Measurements from ENCODE around the gene OR4L1.
"Not testable (repeated sequence)": the region's sequence is repeated elsewhere in the genome, so short reads cannot be mapped to it uniquely, and the experiment has no call there.

OR4L1 gene

DNA sequence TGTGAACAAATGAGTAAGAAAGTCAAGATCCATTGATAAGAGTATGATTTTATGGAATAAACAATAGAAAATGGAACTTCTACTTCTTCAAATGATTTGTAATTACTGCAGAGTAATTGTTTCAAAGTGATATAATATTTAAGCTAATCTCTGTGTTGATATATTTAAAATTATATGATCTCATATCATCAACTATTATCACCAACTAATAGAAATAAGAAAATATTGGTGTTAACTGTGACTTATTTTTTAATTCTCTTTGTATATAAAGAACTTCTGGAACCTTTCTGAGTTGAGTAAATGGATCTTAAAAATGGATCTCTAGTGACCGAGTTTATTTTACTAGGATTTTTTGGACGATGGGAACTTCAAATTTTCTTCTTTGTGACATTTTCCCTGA lies at the start of gene OR4L1:
Gene OR4L1, plus strand, starts transcription at position 301 of the 400 bp plus-strand sequence. Its CDS starts 0 bp downstream, at position 301.
- Histone ChIP-seq H3K27me3 (ENCODE audit: control insufficient read depth, insufficient read depth, low read length) (no peaks in the 10 kb centered on the region; the same call in 1 of the 2 replicates), H3K4me1 (ENCODE audit: control insufficient read depth, insufficient read depth, low read length) (no peaks in the 10 kb centered on the region)

GRCh38 chr14:20019257-20019865 lies 40.5 kb upstream of the OR4L1 start, which contains the start of gene OR4K14:
OR4K14 (minus strand) TSS chr14:20019307; CDS start chr14:20015193, 4,114 bp downstream.
- Histone ChIP-seq H3K36me3 (ENCODE audit: control insufficient read depth, insufficient read depth, low read length) (no peaks in the 10 kb centered on the region), H3K4me3 (ENCODE audit: low read depth, low read length) (no peak within 1 kb of the TSS), H3K4me1 (ENCODE audit: control insufficient read depth, insufficient read depth, low read length) (no peaks in the 10 kb centered on the region), H3K9me3 (ENCODE audit: control insufficient read depth, insufficient read depth, low read depth, low read length) (peaks cover 17% of the 10 kb centered on the region; the same call in 1 of the 2 replicates), H3K9ac (ENCODE audit: low read length) (no peak within 1 kb of the TSS), H3K27me3 (ENCODE audit: control insufficient read depth, insufficient read depth, low read length) (no peaks in the 10 kb centered on the region), H3K27ac (ENCODE audit: low read depth, low read length) (no peak within 1 kb of the TSS)

More for the DNA sequence above, at the start of gene OR4L1:
- Histone ChIP-seq H3K4me3 (ENCODE audit: low read depth, low read length) (no peak within 1 kb of the TSS), H3K36me3 (ENCODE audit: control insufficient read depth, insufficient read depth, low read length) (no peaks in the 10 kb centered on the region), H3K9ac (ENCODE audit: low read length) (no peak within 1 kb of the TSS), H3K9me3 (ENCODE audit: control insufficient read depth, insufficient read depth, low read depth, low read length) (peaks cover 44% of the 10 kb centered on the region; the same call in 1 of the 2 replicates), H3K27ac (ENCODE audit: low read depth, low read length) (no peak within 1 kb of the TSS)

DNA sequence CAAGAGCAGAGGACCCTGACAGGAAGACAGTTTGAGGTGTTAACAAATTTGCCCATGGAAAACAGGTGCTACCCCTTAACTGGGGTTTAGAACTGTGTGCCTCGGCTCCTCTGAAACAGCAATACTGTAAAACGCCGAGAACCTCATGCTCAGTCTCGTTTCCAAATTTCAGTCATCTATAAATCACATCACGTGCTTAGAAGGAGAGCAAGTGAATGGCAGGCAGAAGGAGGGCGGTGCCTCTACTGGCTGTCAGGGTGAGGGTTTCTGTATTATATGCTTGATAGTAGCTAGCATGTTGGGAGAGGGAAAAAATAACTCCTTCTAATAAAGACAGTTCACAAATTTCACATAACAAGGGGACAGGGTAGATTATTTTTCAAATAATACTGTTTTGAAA lies 28.8 kb upstream of the OR4L1 start:
- no peak overlapping the region for H3K27ac ChIP-seq (ENCODE audit: low read depth, low read length)

GRCh38 chr14:20035449-20035848 lies 24.4 kb upstream of the OR4L1 start:
- Histone ChIP-seq H3K36me3 (ENCODE audit: control insufficient read depth, insufficient read depth, low read length) (no peaks in the 10 kb centered on the region), H3K27ac (ENCODE audit: low read depth, low read length) (no peak overlapping the region), H3K4me3 (ENCODE audit: low read depth, low read length) (no peak overlapping the region), H3K27me3 (ENCODE audit: control insufficient read depth, insufficient read depth, low read length) (no peaks in the 10 kb centered on the region), H3K9me3 (ENCODE audit: control insufficient read depth, insufficient read depth, low read depth, low read length) (peaks cover 26% of the 10 kb centered on the region; the same call in 1 of the 2 replicates), H3K9ac (ENCODE audit: low read length) (no peak overlapping the region), H3K4me1 (ENCODE audit: control insufficient read depth, insufficient read depth, low read length) (no peaks in the 10 kb centered on the region)

More for the DNA sequence above, 28.8 kb upstream of the OR4L1 start:
- H3K36me3 ChIP-seq (ENCODE audit: control insufficient read depth, insufficient read depth, low read length) = no peaks in the 10 kb centered on the region
- H3K4me3 ChIP-seq (ENCODE audit: low read depth, low read length) = no peak overlapping the region
- no peak overlapping the region for H3K9ac ChIP-seq (ENCODE audit: low read length)
- no peaks in the 10 kb centered on the region for H3K27me3 ChIP-seq (ENCODE audit: control insufficient read depth, insufficient read depth, low read length)
- peaks cover 43% of the 10 kb centered on the region; the same call in 1 of the 2 replicates for H3K9me3 ChIP-seq (ENCODE audit: control insufficient read depth, insufficient read depth, low read depth, low read length)
- no peaks in the 10 kb centered on the region for H3K4me1 ChIP-seq (ENCODE audit: control insufficient read depth, insufficient read depth, low read length)

DNA sequence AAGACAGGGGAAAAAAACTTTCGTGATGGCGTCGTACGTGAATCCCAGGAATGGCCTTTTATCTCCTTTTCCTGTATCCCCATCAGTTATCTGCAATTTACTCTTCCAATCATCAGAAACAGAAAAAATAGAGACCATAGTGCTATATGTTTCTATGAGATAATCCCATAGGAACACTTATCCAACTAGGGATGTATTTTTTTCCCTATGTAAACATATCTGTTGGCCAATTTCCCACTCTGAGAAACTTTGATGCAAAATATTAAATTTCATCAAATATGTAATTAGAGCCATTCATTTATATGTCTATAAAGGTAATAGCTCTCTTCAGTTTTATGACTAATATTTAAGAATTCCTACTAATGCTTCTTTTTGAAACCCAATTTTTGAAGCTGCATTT lies 23.9 kb upstream of the OR4L1 start, which contains the start of gene OR4K13:
Gene OR4K13, minus strand, starts transcription at position 101 of the 400 bp plus-strand sequence. CDS start 1,280 bp downstream, outside the sequence.
- Histone ChIP-seq H3K36me3 (ENCODE audit: control insufficient read depth, insufficient read depth, low read length) (no peaks in the 10 kb centered on the region), H3K27me3 (ENCODE audit: control insufficient read depth, insufficient read depth, low read length) (no peaks in the 10 kb centered on the region), H3K9ac (ENCODE audit: low read length) (no peak within 1 kb of the TSS), H3K4me1 (ENCODE audit: control insufficient read depth, insufficient read depth, low read length) (no peaks in the 10 kb centered on the region), H3K9me3 (ENCODE audit: control insufficient read depth, insufficient read depth, low read depth, low read length) (peaks cover 23% of the 10 kb centered on the region; the same call in 1 of the 2 replicates), H3K4me3 (ENCODE audit: low read depth, low read length) (no peak within 1 kb of the TSS), H3K27ac (ENCODE audit: low read depth, low read length) (no peak within 1 kb of the TSS)

DNA sequence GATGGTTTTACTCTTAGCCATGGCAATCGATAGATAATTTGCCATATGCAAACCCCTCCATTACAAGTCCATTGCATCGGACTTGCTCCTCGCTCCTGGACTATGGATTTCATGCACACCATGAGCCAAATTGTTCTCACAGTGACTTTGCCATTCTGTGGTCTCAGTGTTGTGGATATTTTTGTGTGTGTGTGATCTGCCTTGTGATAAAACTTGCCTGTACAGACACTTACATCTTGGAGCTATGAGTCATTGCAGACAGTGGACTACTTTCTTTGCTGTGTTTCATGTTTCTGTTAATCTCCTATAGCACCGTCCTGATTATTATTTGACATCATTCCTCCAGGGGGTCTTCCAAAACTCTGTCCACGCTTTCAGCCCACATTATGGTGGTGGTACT lies 15.6 kb upstream of the OR4L1 start:
- Histone ChIP-seq H3K27ac (ENCODE audit: low read depth, low read length) (no peak overlapping the region), H3K36me3 (ENCODE audit: control insufficient read depth, insufficient read depth, low read length) (no peaks in the 10 kb centered on the region), H3K4me3 (ENCODE audit: low read depth, low read length) (no peak overlapping the region), H3K9me3 (ENCODE audit: control insufficient read depth, insufficient read depth, low read depth, low read length) (peaks cover 36% of the 10 kb centered on the region; the same call in 1 of the 2 replicates), H3K27me3 (ENCODE audit: control insufficient read depth, insufficient read depth, low read length) (no peaks in the 10 kb centered on the region; the same call in 1 of the 2 replicates), H3K9ac (ENCODE audit: low read length) (no peak overlapping the region), H3K4me1 (ENCODE audit: control insufficient read depth, insufficient read depth, low read length) (no peaks in the 10 kb centered on the region; the same call in 1 of the 2 replicates)

GRCh38 chr14:20048202-20048601 lies 11.6 kb upstream of the OR4L1 start:
- Histone ChIP-seq H3K36me3 (ENCODE audit: control insufficient read depth, insufficient read depth, low read length) (no peaks in the 10 kb centered on the region), H3K4me3 (ENCODE audit: low read depth, low read length) (no peak overlapping the region), H3K9me3 (ENCODE audit: control insufficient read depth, insufficient read depth, low read depth, low read length) (peaks cover 40% of the 10 kb centered on the region; the same call in 1 of the 2 replicates), H3K4me1 (ENCODE audit: control insufficient read depth, insufficient read depth, low read length) (no peaks in the 10 kb centered on the region; the same call in 1 of the 2 replicates), H3K9ac (ENCODE audit: low read length) (no peak overlapping the region), H3K27ac (ENCODE audit: low read depth, low read length) (no peak overlapping the region), H3K27me3 (ENCODE audit: control insufficient read depth, insufficient read depth, low read length) (no peaks in the 10 kb centered on the region; the same call in 1 of the 2 replicates)

DNA sequence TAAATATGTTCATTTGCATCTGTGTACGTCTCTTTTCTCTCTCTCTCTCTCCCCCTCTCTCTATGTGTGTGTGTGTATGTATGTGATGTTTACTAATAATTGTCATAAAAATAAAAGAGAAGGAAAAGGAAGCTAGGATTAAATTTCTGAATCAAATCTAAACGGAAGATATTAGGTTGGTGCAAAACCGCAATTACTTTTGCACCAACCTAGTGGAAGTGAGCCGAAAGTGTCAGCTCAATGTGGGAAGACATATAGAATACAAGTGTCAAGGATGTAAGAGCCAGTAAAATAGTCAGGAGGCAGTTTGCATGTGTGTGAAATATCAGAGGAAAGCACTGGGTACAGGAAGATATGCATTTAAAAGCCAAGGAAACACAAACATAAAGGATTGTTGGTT lies 32.2 kb downstream of the OR4L1 start:
- no peak overlapping the region for H3K27ac ChIP-seq (ENCODE audit: low read depth, low read length)
- H3K36me3 ChIP-seq (ENCODE audit: control insufficient read depth, insufficient read depth, low read length) = no peaks in the 10 kb centered on the region
- no peak overlapping the region for H3K4me3 ChIP-seq (ENCODE audit: low read depth, low read length)
- no peak overlapping the region for H3K9ac ChIP-seq (ENCODE audit: low read length)
- no peaks in the 10 kb centered on the region for H3K27me3 ChIP-seq (ENCODE audit: control insufficient read depth, insufficient read depth, low read length)
- H3K9me3 ChIP-seq (ENCODE audit: control insufficient read depth, insufficient read depth, low read depth, low read length) = peaks cover 16% of the 10 kb centered on the region; the same call in 1 of the 2 replicates
- H3K4me1 ChIP-seq (ENCODE audit: control insufficient read depth, insufficient read depth, low read length) = no peaks in the 10 kb centered on the region

- H3K9me3 ChIP-seq (ENCODE audit: control insufficient read depth, insufficient read depth, low read depth, low read length) = peaks cover 16% of the 10 kb centered on the region; the same call in 1 of the 2 replicates
- H3K4me3 ChIP-seq (ENCODE audit: low read depth, low read length) = no peak overlapping the region
- H3K9ac ChIP-seq (ENCODE audit: low read length) = no peak overlapping the region
- no peak overlapping the region for H3K27ac ChIP-seq (ENCODE audit: low read depth, low read length)
- no peaks in the 10 kb centered on the region for H3K27me3 ChIP-seq (ENCODE audit: control insufficient read depth, insufficient read depth, low read length)
- H3K36me3 ChIP-seq (ENCODE audit: control insufficient read depth, insufficient read depth, low read length) = no peaks in the 10 kb centered on the region
- H3K4me1 ChIP-seq (ENCODE audit: control insufficient read depth, insufficient read depth, low read length) = no peaks in the 10 kb centered on the region
Measured at GRCh38 chr14:20093442-20093841, 33.6 kb downstream of the OR4L1 start.

DNA sequence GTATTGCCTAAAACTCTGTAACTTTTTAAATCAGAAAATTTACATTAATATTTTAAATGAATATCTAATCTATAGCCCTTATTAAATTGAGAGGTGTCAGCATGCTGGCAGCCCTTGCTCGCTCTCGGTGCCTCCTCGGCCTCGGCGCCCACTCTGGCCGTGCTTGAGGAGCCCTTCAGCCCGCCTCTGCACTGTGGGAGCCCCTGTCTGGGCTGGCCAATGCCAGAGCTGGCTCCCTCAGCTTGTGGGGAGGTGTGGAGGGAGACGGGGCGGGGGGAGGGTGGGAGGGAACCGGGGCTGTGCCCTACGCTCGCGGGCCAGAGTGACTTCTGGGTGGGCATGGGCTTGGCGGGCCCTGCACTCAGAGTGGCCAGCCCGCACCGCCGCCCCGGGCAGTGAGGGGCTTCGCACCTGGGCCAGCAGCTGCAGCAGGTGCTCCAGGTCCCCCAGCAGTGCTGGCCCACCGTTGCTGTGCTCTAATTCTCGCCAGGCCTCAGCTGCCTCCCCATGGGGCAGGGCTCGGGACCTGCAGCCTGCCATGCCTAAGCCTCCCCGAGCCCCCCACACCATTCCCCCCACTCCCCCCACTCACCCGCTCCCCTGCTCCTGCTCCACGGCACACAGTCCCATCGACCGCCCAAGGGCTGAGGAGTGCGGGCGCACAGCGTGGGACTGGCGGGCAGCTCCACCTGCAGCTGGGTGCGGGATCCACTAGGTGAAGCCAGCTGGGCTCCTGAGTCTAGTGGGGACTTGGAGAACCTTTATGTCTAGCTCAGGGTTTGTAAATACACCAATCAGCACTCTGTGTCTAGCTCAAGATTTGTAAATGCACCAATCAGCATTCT lies 39.3 kb downstream of the OR4L1 start:
- not testable (repeated sequence) for H3K36me3 ChIP-seq (ENCODE audit: control insufficient read depth, insufficient read depth, low read length); H3K27ac ChIP-seq (ENCODE audit: low read depth, low read length); H3K27me3 ChIP-seq (ENCODE audit: control insufficient read depth, insufficient read depth, low read length); H3K9ac ChIP-seq (ENCODE audit: low read length); H3K4me3 ChIP-seq (ENCODE audit: low read depth, low read length); H3K4me1 ChIP-seq (ENCODE audit: control insufficient read depth, insufficient read depth, low read length)
- H3K9me3 ChIP-seq (ENCODE audit: control insufficient read depth, insufficient read depth, low read depth, low read length) = peaks cover 19% of the 10 kb centered on the region

GRCh38 chr14:20110438-20110837 lies 50.6 kb downstream of the OR4L1 start, which contains the start of gene OR4K17:
OR4K17 (plus strand) TSS chr14:20110739; CDS start chr14:20117500, 6,761 bp downstream.
- Histone ChIP-seq H3K4me3 (ENCODE audit: low read depth, low read length) (no peak within 1 kb of the TSS), H3K27me3 (ENCODE audit: control insufficient read depth, insufficient read depth, low read length) (no peaks in the 10 kb centered on the region; the same call in 1 of the 2 replicates), H3K27ac (ENCODE audit: low read depth, low read length) (no peak within 1 kb of the TSS), H3K9ac (ENCODE audit: low read length) (no peak within 1 kb of the TSS), H3K4me1 (ENCODE audit: control insufficient read depth, insufficient read depth, low read length) (no peaks in the 10 kb centered on the region), H3K36me3 (ENCODE audit: control insufficient read depth, insufficient read depth, low read length) (no peaks in the 10 kb centered on the region), H3K9me3 (ENCODE audit: control insufficient read depth, insufficient read depth, low read depth, low read length) (peaks cover 20% of the 10 kb centered on the region; the same call in 1 of the 2 replicates)
